Measurements from ENCODE around the gene ACBD4. TPM values are rescaled to one million over a fixed set of nuclear protein-coding genes. Genes with fewer than 3 reads are reported as not detected.

The ACBD4 gene
- polyA plus RNA-seq, 1 of the 3 experiments (the other 2 are of a cell fraction), result 15.8 TPM

- TF ChIP-seq FOSL2 (IDR thresholded peaks at IDR 0.05; ENCODE audit: borderline replicate concordance, low read depth) (no peak), EP300 (IDR thresholded peaks at IDR 0.05; ENCODE audit: borderline replicate concordance in 1 of 2, low read depth in 1 of 2, low read length in 1 of 2) (peak; percentile 31 to 35; a peak in 2 of 4 replicates), CHD2 (IDR thresholded peaks at IDR 0.05; ENCODE audit: low read length, partially characterized antibody) (peak; percentile 97), EZH2phosphoT487 (IDR thresholded peaks at IDR 0.05; ENCODE audit: borderline replicate concordance, low read depth) (no peak), IRF3 (IDR thresholded peaks at IDR 0.05; ENCODE audit: low read depth, low read length) (no peak), RXRA (IDR thresholded peaks at IDR 0.05; ENCODE audit: borderline replicate concordance, low read depth) (no peak), GABPA (IDR thresholded peaks at IDR 0.05; ENCODE audit: low read depth) (no peak), REST (IDR thresholded peaks at IDR 0.05; ENCODE audit: low read depth, low read length) (peak; percentile 8; the same call in 1 of the 2 replicates), RFX5 (IDR thresholded peaks at IDR 0.05; ENCODE audit: low read length) (no peak; the same call in 1 of the 2 replicates), RAD21 (IDR thresholded peaks at IDR 0.05; ENCODE audit: low read length) (no peak), CTCF (IDR thresholded peaks at IDR 0.05) (no peak), MXI1 (IDR thresholded peaks at IDR 0.05; ENCODE audit: low read depth, low read length) (peak; percentile 70; the same call in 1 of the 2 replicates), FOXM1 (IDR thresholded peaks at IDR 0.05; ENCODE audit: low read depth) (no peak), RCOR1 (IDR thresholded peaks at IDR 0.05; ENCODE audit: low read length) (no peak), SMC3 (IDR thresholded peaks at IDR 0.05; ENCODE audit: low read depth, low read length) (no peak), TAF1 (IDR thresholded peaks at IDR 0.05; ENCODE audit: borderline replicate concordance, low read depth, low read length) (peak; percentile 78), PBX3 (IDR thresholded peaks at IDR 0.05) (peak; percentile 96), TCF12 (IDR thresholded peaks at IDR 0.05) (peak; percentile 34; the same call in 1 of the 2 replicates)
Observed at GRCh38 chr17:45147581-45148182, 12.2 kb downstream of the ACBD4 start (continued).

Data from SK-N-SH (cell line).